ENCODE measurements around the gene PTPRD.
"Not testable (repeated sequence)": the region's sequence is repeated elsewhere in the genome, so short reads cannot be mapped to it uniquely, and the experiment has no call there.

Gene PTPRD

DNA sequence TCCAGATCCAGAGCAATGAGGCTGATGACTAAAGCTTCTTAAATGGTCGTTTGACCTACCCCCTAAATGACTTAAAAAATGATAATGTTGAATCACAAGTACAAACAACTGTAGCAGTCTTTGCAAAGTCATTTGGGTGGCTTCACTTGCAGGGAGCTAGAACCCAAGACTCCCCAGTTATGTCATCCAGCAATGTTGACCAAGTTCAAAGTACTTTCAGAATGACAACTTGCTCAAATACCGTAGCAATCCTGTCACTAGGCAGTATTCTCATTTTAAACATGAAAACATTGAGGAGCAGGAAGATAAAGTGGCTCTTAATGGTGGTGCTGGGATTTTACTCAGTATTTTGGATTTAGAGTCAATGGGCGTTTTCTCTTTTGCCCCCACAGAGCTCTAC, 1596.2 kb downstream of the PTPRD start:
- DNase-seq (ENCODE audit: low spot score) = no peak

DNA sequence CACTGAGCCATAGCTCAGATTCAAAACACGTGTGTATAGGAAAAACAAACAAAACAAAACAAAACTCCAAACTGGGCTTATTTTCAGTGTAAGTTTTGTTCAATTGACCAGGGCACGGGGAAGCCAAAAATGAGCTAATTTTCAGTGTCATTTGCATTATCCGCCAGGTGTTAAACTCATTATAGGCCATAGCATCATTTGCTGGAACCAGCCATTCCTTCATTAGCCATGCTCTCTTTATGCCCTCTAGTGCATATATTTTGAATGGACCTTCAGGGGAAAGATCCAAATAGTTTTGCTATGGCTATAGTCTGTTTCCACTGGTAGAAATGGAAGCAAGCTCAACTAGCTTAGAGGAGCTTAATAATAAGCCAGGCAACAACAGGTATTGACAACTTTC, 1608.0 kb downstream of the PTPRD start:
- no peak for DNase-seq (ENCODE audit: low spot score)

DNA sequence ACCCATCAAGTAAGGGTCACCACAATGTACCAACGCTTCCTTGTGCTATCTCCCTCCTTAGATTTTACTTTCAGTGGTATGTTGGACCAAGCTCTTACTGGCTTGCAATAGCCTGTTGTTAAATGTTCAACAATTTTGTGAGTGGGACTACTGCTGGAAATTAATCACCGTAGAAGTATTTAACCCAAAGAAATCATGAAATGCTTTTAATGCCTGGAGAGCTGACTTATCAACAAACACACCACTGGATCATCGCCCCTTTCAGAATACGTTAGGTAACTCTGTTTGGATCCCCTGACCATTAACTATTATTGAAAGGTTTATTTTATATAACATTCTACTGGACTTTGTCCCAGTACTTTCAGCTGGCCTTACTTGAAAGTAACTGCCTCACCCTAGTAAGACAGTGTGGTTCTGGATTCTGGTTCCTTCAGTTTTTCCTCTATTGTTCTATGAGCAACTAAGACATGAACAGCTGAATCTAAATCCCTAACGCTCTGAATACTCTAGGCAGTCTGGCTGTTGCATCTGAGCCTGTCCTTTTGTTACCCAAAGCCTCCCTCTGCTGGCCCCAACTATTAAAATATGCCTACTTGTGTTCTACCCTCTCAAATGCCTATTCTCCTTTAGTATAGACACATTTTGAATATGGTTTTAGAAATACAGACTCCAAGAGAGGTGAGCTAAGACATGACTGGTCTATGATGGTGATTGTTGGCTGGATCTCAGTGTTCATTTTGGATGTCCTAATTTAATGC, 1609.8 kb downstream of the PTPRD start:
- no peak for DNase-seq (ENCODE audit: low spot score)

DNA sequence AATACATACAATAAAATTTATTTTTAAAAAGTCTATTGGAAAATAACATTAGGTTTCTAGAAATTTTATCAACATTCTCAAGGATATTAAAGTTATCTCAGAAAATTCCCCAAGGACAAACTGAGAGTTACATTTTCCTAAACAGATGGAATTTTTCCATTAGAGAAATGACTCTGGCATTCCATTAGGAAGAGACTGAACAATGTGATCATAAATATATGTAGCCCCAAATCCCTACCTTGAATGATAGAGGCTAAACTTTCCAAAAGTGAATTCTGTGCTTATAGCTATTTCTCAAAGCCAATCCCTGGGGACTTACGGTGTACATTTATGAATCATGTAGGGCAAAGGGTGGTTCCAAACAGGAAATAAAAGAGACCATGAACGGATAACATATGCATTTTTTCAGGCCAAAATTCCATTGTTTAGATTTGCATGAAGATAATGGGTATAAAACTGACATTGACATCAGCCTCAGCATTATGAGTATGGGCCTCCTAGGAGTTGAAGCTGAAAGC, 1632.2 kb downstream of the PTPRD start:
- no peak for DNase-seq (ENCODE audit: low spot score)

DNA sequence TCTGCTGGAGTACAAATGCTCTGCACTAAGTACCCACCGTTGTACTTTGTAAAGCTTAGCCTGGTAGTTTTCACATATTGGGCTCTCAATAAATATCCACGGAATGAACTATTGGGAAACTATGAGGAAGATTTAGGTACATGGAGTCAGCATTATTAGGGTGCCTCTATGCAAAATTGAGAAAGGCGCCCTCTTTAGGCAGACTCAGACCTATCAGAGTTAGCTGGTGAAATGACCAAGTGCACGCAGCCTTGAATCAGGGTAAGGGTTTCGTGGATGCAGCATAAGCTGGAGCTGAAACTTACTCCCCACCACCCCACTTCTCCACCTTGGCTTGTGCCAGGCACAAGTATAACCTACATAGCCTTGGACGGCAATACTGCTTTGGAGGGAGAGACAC, 1634.5 kb downstream of the PTPRD start:
- no peak for DNase-seq (ENCODE audit: low spot score)

DNA sequence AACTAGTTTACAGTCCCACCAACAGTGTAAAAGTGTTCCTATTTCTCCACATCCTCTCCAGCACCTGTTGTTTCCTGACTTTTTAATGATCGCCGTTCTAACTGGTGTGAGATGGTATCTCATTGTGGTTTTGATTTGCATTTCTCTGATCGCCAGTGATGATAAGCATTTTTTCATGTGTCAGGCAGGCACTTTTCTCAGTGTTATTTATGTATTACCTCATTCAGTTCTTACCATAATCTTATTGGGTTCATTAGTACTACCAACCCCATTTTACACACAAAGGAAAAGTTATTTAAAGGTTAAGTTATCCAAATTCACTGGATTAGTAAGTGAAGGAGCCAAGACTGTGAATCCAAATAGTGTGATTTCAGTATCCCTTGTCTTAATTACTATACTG, 1644.5 kb downstream of the PTPRD start:
- DNase-seq (ENCODE audit: low spot score) = not testable (repeated sequence)

DNA sequence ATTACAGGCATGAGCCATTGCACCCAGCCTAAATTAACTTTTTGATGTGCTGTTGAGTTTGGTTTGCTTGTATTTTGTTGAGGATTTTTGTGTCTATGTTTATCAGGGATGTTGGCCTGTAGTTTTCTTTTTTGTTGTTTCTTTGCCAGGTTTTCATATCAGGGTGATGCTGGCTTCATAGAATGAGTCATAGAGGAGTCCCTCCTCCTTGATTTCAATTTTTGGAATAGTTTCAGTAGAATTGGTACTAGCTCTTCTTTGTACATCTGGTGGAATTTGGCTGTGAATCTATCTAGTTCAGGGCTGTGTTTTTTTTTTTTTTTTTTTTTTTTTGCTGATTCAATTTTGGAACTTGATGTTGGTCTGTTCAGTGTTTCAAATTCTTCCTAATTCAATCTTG, 1648.9 kb downstream of the PTPRD start:
- DNase-seq (ENCODE audit: low spot score) = no peak

DNA sequence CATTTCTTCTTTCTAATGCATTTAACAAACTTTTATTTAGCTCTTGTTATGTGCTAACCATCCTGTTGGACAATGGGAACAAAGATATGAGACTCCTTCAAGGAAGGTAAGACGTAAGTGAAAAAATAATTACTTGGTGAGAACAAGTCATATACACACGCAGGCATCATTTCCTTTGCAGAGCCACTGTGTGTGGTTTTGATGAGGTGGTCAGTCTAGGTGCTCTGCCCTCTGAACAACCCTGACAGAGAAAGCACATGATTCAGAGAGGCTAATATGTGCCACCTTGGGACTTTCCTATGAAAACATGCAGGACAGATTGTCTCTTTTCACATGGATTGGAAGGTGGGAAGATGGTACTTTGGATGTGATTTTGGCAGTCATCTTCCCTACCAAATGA, 1650.7 kb downstream of the PTPRD start:
- no peak for DNase-seq (ENCODE audit: low spot score)

DNA sequence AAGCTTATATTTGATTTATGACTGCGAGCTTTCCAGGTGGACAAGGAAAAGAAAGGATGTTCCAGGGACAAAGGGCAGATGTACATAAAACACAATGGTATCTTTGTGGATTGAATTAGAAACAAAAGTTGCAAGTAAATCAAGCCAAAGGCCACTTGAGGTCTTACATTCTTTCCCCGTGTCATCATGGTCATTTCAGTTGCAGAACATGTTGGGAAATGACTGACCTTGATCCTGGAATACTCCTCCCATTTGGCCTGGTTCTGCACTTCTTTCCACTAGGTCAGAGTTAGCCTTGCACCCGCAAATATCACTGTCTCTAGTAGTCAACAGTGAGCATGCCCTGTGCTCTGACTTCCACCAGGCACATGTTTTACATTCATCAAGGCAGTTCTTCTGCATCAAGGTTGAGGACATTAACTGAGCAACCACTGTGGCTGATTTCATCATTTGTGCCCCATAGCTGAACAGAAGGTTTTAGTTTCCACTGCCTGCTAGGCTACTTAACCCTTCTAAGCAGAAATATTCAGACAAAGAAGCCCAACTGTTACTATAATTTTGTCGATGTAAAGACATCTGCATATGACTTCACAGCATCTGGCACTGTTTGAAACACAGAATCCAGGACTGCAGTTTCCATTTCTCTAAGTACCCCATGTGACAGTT, 1651.5 kb downstream of the PTPRD start:
- no peak for DNase-seq (ENCODE audit: low spot score)

DNA sequence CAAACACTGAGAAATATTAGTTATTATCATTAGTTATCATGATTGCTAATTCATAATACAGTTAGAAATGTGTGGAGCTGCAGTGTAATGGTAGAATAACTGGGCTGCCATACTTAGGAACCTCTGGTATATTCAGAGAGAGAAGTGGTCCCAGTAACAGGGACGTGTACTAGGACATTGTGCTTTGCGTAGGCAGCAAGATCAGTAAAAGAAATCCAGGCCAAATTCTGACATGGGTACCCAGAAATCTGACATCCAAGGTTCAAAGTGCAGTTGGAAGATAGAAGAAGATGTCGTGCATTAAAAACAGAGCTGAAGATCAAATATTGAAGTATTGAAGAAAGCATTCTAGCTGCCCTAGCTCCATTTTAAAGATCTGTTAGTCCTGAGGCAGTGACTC, 1652.5 kb downstream of the PTPRD start:
- DNase-seq (ENCODE audit: low spot score) = no peak

DNA sequence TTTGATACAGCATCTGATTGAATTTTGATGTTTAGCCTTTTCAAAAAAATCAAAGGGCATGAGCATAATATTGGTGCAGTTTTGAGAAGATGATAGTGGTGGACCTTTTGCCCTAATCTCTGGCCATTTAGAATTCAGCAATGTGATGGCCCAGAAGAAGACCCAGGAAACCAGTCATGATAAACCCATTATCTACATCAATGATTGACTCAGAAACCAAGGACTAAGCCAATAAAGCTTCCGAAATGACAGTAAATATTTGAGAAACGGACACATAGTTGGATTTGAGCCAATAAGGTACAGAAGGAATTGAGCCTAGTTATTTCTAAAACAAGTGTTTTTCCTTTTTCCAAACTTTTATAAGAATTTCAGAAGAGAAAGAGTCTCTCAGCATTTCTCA, 1654.4 kb downstream of the PTPRD start:
- DNase-seq (ENCODE audit: low spot score) = no peak

DNA sequence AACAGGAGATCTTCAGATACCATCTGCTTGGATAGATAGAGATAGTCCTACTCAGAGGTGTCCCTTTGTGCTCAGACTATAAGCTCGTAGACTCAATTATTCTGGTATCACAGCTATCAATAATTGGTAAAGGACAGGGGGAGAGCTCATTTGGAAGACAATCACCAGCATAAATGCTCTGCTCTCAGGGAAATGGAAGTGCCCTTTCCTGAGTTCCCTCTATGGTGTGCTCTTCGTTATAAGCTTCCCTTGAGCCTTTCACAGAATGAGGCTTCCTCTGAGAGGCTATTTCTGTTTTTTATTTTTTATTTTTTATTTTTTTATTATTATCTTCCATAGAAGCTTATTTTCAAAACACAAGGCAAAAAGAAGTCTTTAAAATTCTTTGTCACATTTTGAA, 1657.5 kb downstream of the PTPRD start:
- DNase-seq (ENCODE audit: low spot score) = no peak

DNA sequence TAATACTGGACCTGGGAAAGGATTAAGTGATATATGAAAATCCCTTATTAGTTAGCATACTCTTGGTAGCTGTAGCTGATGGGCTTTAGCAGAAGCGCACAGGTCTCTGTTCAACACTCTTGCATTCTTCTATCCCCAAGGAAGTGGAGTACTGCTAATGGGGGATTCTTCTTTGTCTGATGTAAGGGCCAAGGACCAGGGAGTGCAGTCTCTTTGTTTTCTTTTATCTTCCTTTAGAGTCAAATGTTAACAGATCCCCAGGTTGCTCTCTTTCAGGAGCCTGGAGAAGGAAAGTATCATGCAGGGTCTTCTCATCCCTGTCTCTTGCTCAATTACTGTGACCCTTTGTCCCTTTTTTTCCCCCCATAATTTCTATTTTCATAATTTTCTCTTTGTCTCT, 1666.3 kb downstream of the PTPRD start:
- DNase-seq (ENCODE audit: low spot score) = no peak

DNA sequence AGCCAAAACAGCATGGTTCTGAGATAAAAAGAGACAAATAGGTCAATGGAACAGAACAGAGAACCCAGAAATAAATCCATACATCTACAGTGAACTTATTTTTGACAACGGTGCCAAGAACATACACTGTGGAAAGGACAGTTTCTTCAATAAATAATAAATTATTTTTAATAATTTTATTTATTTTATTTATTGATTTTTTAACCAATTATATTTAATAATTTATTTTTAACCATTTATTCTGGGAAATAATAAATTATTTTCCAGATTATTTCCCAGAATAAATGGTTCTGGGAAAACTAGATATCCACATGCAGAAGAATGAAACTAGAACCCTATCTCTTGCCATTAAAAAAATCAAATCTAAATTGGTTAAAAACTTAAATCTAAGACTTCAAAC, 1669.4 kb downstream of the PTPRD start:
- DNase-seq (ENCODE audit: low spot score) = no peak

DNA sequence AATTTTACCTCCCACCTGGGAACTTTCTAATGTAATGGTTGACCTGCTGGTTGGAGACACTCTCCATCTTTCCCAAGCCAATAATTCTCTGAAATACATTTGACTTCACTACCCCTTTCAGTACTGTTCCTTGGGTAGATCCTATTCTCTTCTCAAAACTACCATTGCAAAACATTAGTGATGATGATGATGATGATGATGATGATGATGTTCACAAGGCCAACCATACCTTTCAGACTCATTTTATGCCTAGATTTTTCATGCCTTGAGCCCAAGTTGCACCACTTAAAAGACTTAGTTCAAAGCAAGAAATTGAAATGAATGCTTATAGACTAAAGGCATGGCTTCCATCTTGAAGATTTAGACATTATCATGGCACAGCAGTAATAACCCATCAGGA, 1672.2 kb downstream of the PTPRD start:
- no peak for DNase-seq (ENCODE audit: low spot score)

DNA sequence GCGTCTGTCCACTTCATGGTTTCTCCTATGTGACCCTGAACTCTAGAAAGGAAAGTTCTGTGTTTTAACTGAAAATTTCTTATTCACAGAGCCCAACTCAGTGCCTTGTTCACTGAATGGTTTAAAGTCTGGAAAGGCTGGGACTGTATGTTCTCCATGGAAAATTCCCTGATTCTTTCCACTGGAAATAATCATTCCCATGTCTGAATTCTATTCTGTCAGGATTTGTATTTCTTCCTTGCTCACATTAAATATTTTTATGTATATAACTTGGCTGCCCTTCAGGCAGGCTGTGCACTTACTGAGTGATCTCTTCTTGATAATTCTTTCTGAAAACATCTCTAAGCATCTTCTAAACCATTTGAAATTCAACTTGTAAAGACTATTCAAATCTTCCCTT, 1686.3 kb downstream of the PTPRD start:
- no peak for DNase-seq (ENCODE audit: low spot score)

DNA sequence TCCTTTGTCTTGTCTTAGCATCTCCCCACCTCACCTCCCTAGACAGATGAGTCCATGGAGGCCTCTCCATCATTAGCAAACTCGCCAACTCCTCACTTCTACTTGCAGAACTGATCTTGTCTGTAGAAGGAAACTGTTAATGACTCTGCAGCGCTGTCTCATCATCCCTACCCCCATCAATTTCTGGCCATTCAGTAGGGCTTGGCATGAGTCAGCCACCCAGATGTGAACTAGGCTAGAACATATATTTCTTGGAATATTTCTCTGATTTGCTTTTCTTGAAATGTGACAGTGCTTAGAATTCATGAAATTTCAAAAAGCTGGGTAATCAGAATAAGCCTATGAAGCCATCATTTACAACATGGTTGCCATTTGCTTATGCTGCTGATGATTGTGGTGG, 1688.2 kb downstream of the PTPRD start:
- DNase-seq (ENCODE audit: low spot score) = no peak

DNA sequence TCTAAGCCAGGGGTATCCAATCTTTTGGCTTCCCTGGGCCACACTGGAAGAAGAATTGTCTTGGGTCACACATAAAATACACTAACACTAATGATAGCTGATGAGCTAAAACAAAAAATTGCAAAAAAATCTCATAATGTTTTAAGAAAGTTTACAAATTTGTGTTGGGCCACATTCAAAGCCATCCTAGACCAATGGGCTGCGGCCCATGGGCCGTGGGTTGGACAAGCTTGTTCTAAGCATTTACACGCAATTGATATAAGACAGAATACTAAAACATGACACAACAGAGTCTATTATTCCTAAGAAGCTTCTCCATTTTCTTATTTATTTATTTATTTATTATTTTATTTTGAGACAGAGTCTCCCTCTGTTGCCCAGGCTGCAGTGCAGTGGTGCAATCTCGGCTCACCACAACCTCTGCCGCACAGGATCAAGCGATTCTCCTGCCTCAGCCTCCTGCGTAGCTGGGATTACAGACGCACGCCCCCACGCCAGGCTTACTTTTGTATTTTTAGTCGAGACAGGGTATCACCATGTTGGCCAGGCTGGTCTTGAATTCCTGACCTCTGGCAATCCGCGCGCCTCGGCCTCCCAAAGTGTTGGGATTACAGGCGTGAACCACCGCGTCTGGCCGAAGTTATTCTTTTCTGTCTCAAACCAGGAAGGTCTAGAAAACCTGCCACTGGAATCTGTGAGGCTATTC, 1692.2 kb downstream of the PTPRD start:
- DNase-seq (ENCODE audit: low spot score) = not testable (repeated sequence)

DNA sequence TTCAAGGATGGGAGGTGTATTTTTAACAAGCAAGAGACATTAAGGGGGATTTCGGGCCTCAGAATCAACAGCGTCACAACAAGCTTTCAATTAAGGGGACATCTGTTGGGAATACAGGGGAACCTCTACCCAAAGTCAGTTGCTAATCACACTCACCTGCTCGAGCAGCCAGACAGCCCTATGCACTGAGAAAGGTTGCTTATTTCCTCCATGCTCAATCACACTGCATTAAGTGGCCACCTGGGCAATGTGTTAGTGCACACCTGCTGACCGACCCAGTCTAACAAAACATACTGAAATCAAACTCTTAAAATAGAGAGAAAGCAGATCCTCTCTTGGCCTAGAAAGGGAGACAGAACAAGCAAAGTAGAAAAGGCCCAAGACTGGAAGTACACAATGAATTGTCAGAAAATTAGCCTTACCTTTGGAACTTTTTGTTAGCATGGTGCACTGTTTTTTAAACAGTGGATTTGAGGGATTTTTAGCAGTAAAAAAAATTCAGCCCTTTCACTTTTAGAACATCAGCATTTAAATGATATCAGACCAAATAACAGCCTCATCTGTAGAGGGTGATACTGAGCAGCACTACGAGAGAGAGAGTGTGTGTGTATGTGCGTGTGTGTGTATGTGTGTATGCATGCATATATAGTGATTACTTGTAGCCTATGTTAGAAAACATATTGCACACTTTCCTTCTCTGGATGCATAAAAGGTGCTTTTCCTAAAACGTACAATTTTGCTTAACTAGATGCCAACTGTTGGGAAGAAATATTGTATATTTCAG, 1694.7 kb downstream of the PTPRD start:
- DNase-seq (ENCODE audit: low spot score) = no peak

DNA sequence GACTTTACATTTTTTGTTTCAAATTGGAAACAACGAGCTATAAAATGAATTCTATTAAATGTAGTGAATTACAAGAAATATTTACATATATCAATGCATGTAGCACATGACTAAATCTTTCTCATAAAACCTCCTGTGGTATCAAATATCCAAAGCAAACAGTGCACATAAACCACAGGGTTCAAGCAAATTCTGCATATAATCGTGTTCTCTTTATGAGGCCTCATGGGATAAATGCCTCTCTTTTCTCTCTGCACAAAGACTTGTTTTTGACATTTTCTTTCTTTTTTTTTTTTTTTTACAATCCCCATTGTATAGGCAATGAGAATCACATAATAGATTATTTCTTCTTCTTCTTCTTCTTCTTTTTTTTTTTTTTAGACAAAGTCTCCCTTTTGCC, 1696.0 kb downstream of the PTPRD start:
- no peak for DNase-seq (ENCODE audit: low spot score)

DNA sequence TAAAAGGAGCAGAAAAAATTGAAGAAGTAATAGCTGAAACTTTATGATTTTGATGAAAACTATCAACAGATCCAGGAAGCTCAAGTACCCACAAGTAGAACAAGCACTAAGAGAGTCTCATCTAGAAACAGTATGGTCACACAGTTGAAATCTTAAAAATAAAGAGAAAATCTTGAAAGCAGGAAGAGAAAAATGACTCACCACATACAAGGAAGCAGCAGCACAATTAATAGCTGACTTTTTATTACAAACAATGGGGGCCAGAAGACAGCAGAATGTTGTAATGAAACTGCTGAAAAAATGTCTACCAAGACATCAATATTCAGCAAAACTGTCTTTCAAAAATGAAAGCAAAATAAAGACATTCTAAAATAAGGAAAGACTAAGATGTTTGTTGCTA, 1704.9 kb downstream of the PTPRD start:
- no peak for DNase-seq (ENCODE audit: low spot score)

DNA sequence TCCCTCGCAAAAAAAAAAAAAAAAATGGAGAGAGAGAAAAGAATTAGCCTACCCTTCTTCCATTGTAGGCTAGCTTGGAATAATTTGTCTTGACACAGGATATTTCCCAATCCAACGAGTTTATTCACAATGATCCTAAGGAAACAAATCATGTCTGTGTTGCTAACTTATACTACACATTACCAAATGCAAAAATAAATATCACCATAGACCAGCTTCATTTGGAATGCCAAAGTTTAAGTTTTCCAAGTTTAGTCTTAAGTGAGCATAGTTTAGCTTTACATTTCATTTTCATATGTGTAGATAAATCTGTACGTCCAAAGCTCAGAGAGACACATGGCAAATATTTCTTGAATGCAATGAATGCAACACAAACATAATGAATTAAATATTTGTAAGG, 1707.1 kb downstream of the PTPRD start:
- no peak for DNase-seq (ENCODE audit: low spot score)

All from CD4-positive, alpha-beta T cell treated with Interleukin-6 at 100 ng/mL for 8 hours (primary cell).